H1 (cell line): Measurements from ENCODE around the gene TFB1M. TPM values are rescaled to one million over a fixed set of nuclear protein-coding genes. Genes with fewer than 3 reads are reported as not detected.
A peak's percentile ranks its signal among the peaks of the same experiment; 100 is the strongest.

ENCODE experiments used
- CTCF ChIA-PET: fragments of 300-600 bp; sonication (Branson Sonifier 250); formaldehyde crosslinking; loops from one replicate; lab custom pipeline; 2021; ENCODE audit not compliant: partially characterized antibody; lab: Charles Lee
- POLR2A ChIA-PET: fragments of 300-600 bp; sonication (Branson Sonifier 250); formaldehyde crosslinking; loops from one replicate; lab custom pipeline; 2021; ENCODE audit warnings: inconsistent platforms; ENCODE audit not compliant: partially characterized antibody; lab: Charles Lee
- DNase-seq, 2 experiments: peaks; one replicate each; pipeline versions ENCODE4 v3.0.0 to v3.0.0-alpha.2; 2010 to 2022; ENCODE audit warnings: low spot score in 2 of 2, low read depth in 1 of 2, mixed read lengths in 1 of 2
- FAIRE-seq: peaks from 2 replicates; lab custom pipeline; 2011; peaks lifted over from hg19 to GRCh38; lab: Jason Lieb, UNC
- H2AFZ ChIP-seq: 2 replicates; pipeline ENCODE4 v1.8.1; 2012; ENCODE audit warnings: low read length, inconsistent platforms
- H2AK5ac ChIP-seq: 2 replicates; pipeline ENCODE4 v1.6.1; 2013; ENCODE audit warnings: low read depth, low read length
- H2BK120ac ChIP-seq: replicated peaks from 2 replicates; pipeline ENCODE3; 2013; ENCODE audit warnings: low read depth, low read length, inconsistent platforms
- H2BK12ac ChIP-seq: 2 replicates; pipeline ENCODE4 v1.6.1; 2013; ENCODE audit warnings: low read depth, low read length
- H2BK15ac ChIP-seq: 2 replicates; pipeline ENCODE4 v1.6.1; 2013; ENCODE audit warnings: low read length
- H2BK20ac ChIP-seq: 2 replicates; pipeline ENCODE4 v1.6.1; 2013; ENCODE audit warnings: low read length
- H2BK5ac ChIP-seq: 2 replicates; pipeline ENCODE4 v1.6.1; 2013; ENCODE audit warnings: low read depth, low read length
- H3K14ac ChIP-seq: 2 replicates; pipeline ENCODE4 v1.6.1; 2013; ENCODE audit warnings: inconsistent platforms; ENCODE audit not compliant: insufficient read length
- H3K18ac ChIP-seq: 2 replicates; pipeline ENCODE4 v1.6.1; 2013; ENCODE audit warnings: low read length; ENCODE audit errors: extremely low read depth
- H3K23ac ChIP-seq: 2 replicates; pipeline ENCODE4 v1.6.1; 2013; ENCODE audit warnings: inconsistent platforms; ENCODE audit not compliant: insufficient read length
- H3K23me2 ChIP-seq: 2 replicates; pipeline ENCODE4 v1.6.1; 2013; ENCODE audit warnings: low read depth, low read length
- H3K27ac ChIP-seq: 2 replicates; pipeline ENCODE4 v1.6.1; 2011; ENCODE audit warnings: low read depth, low read length, inconsistent platforms
- H3K27me3 ChIP-seq, 4 experiments: replicated peaks in 1 of 4; 1 replicate in 1 of 4; 2 replicates in 3 of 4; pipeline versions ENCODE4 v1.6.1 to v1.8.1; 2011 to 2013; ENCODE audit warnings: low read length in 3 of 4, mild to moderate bottlenecking in 3 of 4, inconsistent platforms in 2 of 4, mixed read lengths in 2 of 4, moderate library complexity in 1 of 4; ENCODE audit not compliant: control insufficient read depth in 3 of 4, insufficient read depth in 3 of 4; ENCODE audit errors: extremely low read depth in 1 of 4
- H3K36me3 ChIP-seq, 4 experiments: 2 replicates each; pipeline versions ENCODE4 v1.6.1 to v1.8.1; 2011 to 2013; ENCODE audit warnings: mild to moderate bottlenecking in 4 of 4, low read length in 3 of 4, moderate library complexity in 2 of 4, control low read depth in 1 of 4, inconsistent platforms in 1 of 4; ENCODE audit not compliant: insufficient read depth in 4 of 4, control insufficient read depth in 2 of 4
- H3K4ac ChIP-seq: replicated peaks from 2 replicates; pipeline ENCODE3; 2013; ENCODE audit warnings: low read length, low read depth, mixed read lengths, inconsistent platforms; ENCODE audit not compliant: insufficient read length
- H3K4me1 ChIP-seq, 4 experiments: replicated peaks in 1 of 4; 1 replicate in 1 of 4; 2 replicates in 3 of 4; pipeline versions ENCODE4 v1.6.1 to v1.8.1; 2011 to 2013; ENCODE audit warnings: low read length in 3 of 4, inconsistent platforms in 2 of 4, mixed read lengths in 1 of 4; ENCODE audit not compliant: insufficient read depth in 4 of 4, control insufficient read depth in 3 of 4
- H3K4me2 ChIP-seq, 2 experiments: 2 replicates each; pipeline versions ENCODE4 v1.6.1 to v1.8.1; 2011 to 2013; ENCODE audit warnings: low read depth in 2 of 2, low read length in 2 of 2, control low read depth in 1 of 2, inconsistent platforms in 1 of 2, mild to moderate bottlenecking in 1 of 2; ENCODE audit not compliant: insufficient read depth in 1 of 2
- H3K4me3 ChIP-seq, 4 experiments: fragments of 200-600, 300-600 bp in 1 of 4; sonication (generic), shearing (Covaris generic), sonication (Bioruptor Twin) in 1 of 4; 2 replicates each; pipeline versions ENCODE4 v1.5.1 to v1.8.1; 2011 to 2016; ENCODE audit warnings: low read length in 4 of 4, low read depth in 3 of 4, control low read depth in 2 of 4, inconsistent platforms in 2 of 4, mild to moderate bottlenecking in 2 of 4, mixed read lengths in 1 of 4, moderate library complexity in 1 of 4; ENCODE audit not compliant: insufficient read depth in 2 of 4; ENCODE audit errors: extremely low read depth in 1 of 4
- H3K56ac ChIP-seq: replicated peaks from 2 replicates; pipeline ENCODE3; 2013; ENCODE audit warnings: low read depth, mild to moderate bottlenecking, mixed read lengths, low read length, inconsistent platforms; ENCODE audit not compliant: insufficient read length
- H3K79me1 ChIP-seq: 2 replicates; pipeline ENCODE4 v1.6.1; 2013; ENCODE audit warnings: low read depth, low read length, control low read depth
- H3K79me2 ChIP-seq, 2 experiments: 2 replicates each; pipeline versions ENCODE4 v1.6.1 to v1.8.1; 2012 to 2013; ENCODE audit warnings: low read length in 2 of 2, mild to moderate bottlenecking in 2 of 2, inconsistent platforms in 1 of 2; ENCODE audit not compliant: insufficient read depth in 2 of 2, control insufficient read depth in 1 of 2
- H3K9ac ChIP-seq, 4 experiments: replicated peaks in 1 of 4; 1 replicate in 1 of 4; 2 replicates in 3 of 4; pipeline versions ENCODE4 v1.6.1 to v1.8.1; 2011 to 2013; ENCODE audit warnings: low read depth in 3 of 4, low read length in 3 of 4, control low read depth in 2 of 4, mild to moderate bottlenecking in 2 of 4, moderate library complexity in 2 of 4, inconsistent platforms in 1 of 4; ENCODE audit errors: extremely low read depth in 1 of 4
- H3K9me3 ChIP-seq, 2 experiments: 2 replicates each; pipeline versions ENCODE4 v1.6.1 to v1.8.1; 2012 to 2013; ENCODE audit warnings: mild to moderate bottlenecking in 2 of 2, moderate library complexity in 2 of 2, control low read depth in 1 of 2, inconsistent platforms in 1 of 2, low read depth in 1 of 2, low read length in 1 of 2, mixed read lengths in 1 of 2; ENCODE audit not compliant: insufficient read depth in 2 of 2
- H4K20me1 ChIP-seq, 2 experiments: replicated peaks in 1 of 2; 2 replicates each; pipeline versions ENCODE3 to v1.8.1; 2011 to 2013; ENCODE audit warnings: inconsistent platforms in 2 of 2, low read length in 2 of 2, mild to moderate bottlenecking in 1 of 2; ENCODE audit not compliant: insufficient read depth in 2 of 2, control insufficient read depth in 1 of 2
- H4K5ac ChIP-seq: 2 replicates; pipeline ENCODE4 v1.6.1; 2013; ENCODE audit warnings: low read length, low read depth, mixed read lengths, inconsistent platforms; ENCODE audit not compliant: insufficient read length
- H4K8ac ChIP-seq: 2 replicates; pipeline ENCODE4 v1.8.0; 2013; ENCODE audit warnings: mild to moderate bottlenecking, moderate library complexity, low read length, inconsistent platforms; ENCODE audit not compliant: insufficient read depth; ENCODE audit errors: extremely low read depth
- H4K91ac ChIP-seq: replicated peaks from 2 replicates; pipeline ENCODE3; 2013; ENCODE audit warnings: low read length, mixed read lengths, inconsistent platforms; ENCODE audit not compliant: insufficient read length
- ASH2L ChIP-seq: fragments of 200-600, 300-600 bp; sonication (generic); IDR thresholded peaks from one replicate; pipeline ENCODE4 v1.7.1; 2017; ENCODE audit warnings: low read length
- JUN ChIP-seq: IDR thresholded peaks from 2 replicates; pipeline ENCODE4 v1.6.1; 2011; ENCODE audit warnings: low read depth, mild to moderate bottlenecking, improper control_type of control experiment, low read length
- RAD21 ChIP-seq, 2 experiments: IDR thresholded peaks in 1 of 2; conservative IDR thresholded peaks in 1 of 2; 2 replicates each; pipeline ENCODE4 v1.6.1; 2011; ENCODE audit warnings: low read depth in 2 of 2, low read length in 2 of 2, improper control_type of control experiment in 1 of 2, inconsistent platforms in 1 of 2, mild to moderate bottlenecking in 1 of 2, moderate library complexity in 1 of 2
- SP4 ChIP-seq: IDR thresholded peaks from 2 replicates; pipeline ENCODE4 v1.6.1; 2012; ENCODE audit warnings: low read length, inconsistent platforms
- SRF ChIP-seq: IDR thresholded peaks from 2 replicates; pipeline ENCODE4 v1.6.1; 2011; ENCODE audit warnings: mild to moderate bottlenecking, low read depth, low read length, moderate library complexity
- USF2 ChIP-seq: IDR thresholded peaks from 2 replicates; pipeline ENCODE4 v1.6.1; 2011; ENCODE audit warnings: low read length, improper control_type of control experiment
- WGBS, 2 experiments: shearing (Covaris generic) in 1 of 2; methylation state at CpG; one replicate each; pipeline versions ENCODE4 v1.1.6 to v1.1.7; 2013 to 2015; ENCODE audit warnings: low lambda C conversion rate in 2 of 2, mixed read lengths in 2 of 2, inconsistent platforms in 1 of 2, low coverage in 1 of 2, missing lambda C conversion rate in 1 of 2; ENCODE audit not compliant: insufficient replicate concordance in 2 of 2, insufficient coverage in 1 of 2, insufficient read length in 1 of 2; ENCODE audit errors: extremely low coverage in 1 of 2, missing lambda C conversion rate in 1 of 2; 5-methylcytosine and 5-hydroxymethylcytosine counted together
- polyA plus RNA-seq, 7 experiments: library from polyadenylated mRNA; depleted of rRNA in 3 of 7; stranded (reverse) in 5 of 7; unstranded in 2 of 7; fragments of >200 nt in 5 of 7; fragments of 200-250 nt in 2 of 7; gene quantifications; 1 replicate in 5 of 7; 2 replicates in 1 of 7; 4 replicates in 1 of 7; pipeline versions ENCODE4 v1.2.1 to v1.2.3, GENCODE V29; 2011 to 2013; ENCODE audit warnings: missing spikeins in 2 of 7, mixed read lengths in 2 of 7
- total RNA-seq: library from RNA; stranded (reverse); fragmentation: NEBNext Ultra II Directional; extraction: Animal tissue kit (Norgen Biotek cat#: 25700); gene quantifications from 2 replicates; pipeline ENCODE4 v1.2.1, GENCODE V29; 2021
- TF ChIP-seq, protein P1 (sequence below): IDR thresholded peaks from 2 replicates; pipeline ENCODE4 v1.6.1; 2012; ENCODE audit warnings: low read length, inconsistent platforms

The TFB1M gene
- total and polyA plus RNA-seq, 2 of the 8 experiments (the other 6 are each of a cell fraction or from before 2014, with no cell fraction given): 28.2 to 49.4 TPM

DNA sequence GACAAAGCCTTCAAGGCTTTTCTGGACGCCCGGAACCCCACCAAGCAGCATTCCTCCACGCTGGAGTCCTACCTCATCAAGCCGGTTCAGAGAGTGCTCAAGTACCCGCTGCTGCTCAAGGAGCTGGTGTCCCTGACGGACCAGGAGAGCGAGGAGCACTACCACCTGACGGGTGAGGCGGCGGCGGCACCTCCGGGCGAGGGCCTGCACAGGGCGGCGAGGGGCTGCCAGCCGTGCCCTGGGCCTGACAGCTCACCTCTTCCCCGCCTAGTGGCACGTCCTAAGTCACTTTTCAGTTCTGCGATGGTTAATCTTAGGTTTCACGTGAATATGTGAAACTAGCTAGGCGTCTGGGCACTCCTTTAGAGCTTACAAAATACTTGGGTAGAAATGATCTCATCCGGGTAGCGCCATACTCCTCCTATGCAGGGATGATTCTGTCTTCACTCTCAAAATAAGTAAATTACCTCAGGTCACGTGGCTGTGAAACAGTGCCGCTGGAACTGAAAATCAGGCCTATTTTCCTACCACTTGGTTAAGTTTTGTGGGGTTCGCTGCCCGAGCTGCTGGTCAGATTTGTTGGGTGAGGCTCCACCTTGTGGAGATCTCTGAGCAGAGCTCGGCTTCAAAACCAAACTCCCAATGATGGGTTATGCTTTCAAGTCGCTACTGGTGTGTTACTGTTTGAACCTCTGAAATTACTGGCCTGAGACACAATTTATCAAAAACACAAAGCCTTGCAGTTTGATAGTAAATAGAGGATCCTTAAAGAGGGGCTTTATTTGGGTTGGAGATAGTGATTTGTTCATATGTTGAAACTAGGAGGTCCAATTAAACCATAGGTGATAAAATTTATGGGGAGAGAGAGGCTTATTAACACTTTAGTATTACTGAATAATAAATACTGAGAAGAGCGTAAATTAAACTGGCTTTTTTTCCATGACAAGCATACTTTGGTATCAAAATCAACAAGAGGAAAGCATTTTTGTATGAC, 66.0 kb downstream of the TFB1M start:
- Histone ChIP-seq H4K20me1 (no peaks in the 10 kb centered on the region), H3K27ac (no peak overlapping the region), H3K9ac (no peak overlapping the region), H3K23ac (no peak overlapping the region), H2BK20ac (no peak overlapping the region), H3K18ac (no peak overlapping the region), H4K5ac (no peak overlapping the region), H4K8ac (no peak overlapping the region), H3K56ac (no peak overlapping the region), H4K91ac (no peak overlapping the region), H3K4me1 (0 out of 7 replicates have a peak, but pooled peaks cover 0 to 3% (median 0%) of the 10 kb centered on the region in 4 experiments), H3K23me2 (no peaks in the 10 kb centered on the region), H3K79me2 (no peaks in the 10 kb centered on the region), H3K14ac (no peak overlapping the region), H2BK15ac (no peak overlapping the region), H2AK5ac (no peak overlapping the region), H2AFZ (no peak overlapping the region), H3K4ac (no peak overlapping the region), H2BK5ac (no peak overlapping the region), H2BK120ac (no peak overlapping the region), H3K4me3 (no peak overlapping the region), H3K36me3 (peaks cover 4 to 61% (median 20%) of the 10 kb centered on the region in 4 experiments; a peak in 6 of 8 replicates), H2BK12ac (no peak overlapping the region), H3K9me3 (no peaks in the 10 kb centered on the region), H3K27me3 (no peaks in the 10 kb centered on the region), H3K4me2 (no peak overlapping the region), H3K79me1 (no peaks in the 10 kb centered on the region)
- ChIA-PET POLR2A (interaction anchor here (0.9 to 2.4 kb wide), 5 partner anchors 13 to 135 kb away, joined by 3 to 8 read pairs (median 3); no protein-coding TSS in a partner anchor), CTCF (interaction anchor here (0.5 to 8.9 kb wide), 44 partner anchors 9 to 573 kb away, joined by 3 to 98 read pairs (median 4); no protein-coding TSS in a partner anchor)
- WGBS, 2 experiments: 87% methylated on average over 30 of the region's 30 CpGs; no CpG with 5 or more reads in 1 of the 2 experiments
- FAIRE-seq: peak; percentile 71
- peak in 1 of 2 experiments; percentile 67 for DNase-seq
- TF ChIP-seq JUN (no peak), ASH2L (peak; percentile 30), SP4 (no peak), USF2 (no peak), SRF (no peak), RAD21 (IDR thresholded peaks at IDR 0.05 in 1 of 2, conservative IDR thresholded peaks at IDR 0.05 in 1 of 2; ENCODE audit: low read depth in 2 of 2, low read length in 2 of 2) (peak; percentile 86 to 90)
- TF ChIP-seq, protein P1, sequence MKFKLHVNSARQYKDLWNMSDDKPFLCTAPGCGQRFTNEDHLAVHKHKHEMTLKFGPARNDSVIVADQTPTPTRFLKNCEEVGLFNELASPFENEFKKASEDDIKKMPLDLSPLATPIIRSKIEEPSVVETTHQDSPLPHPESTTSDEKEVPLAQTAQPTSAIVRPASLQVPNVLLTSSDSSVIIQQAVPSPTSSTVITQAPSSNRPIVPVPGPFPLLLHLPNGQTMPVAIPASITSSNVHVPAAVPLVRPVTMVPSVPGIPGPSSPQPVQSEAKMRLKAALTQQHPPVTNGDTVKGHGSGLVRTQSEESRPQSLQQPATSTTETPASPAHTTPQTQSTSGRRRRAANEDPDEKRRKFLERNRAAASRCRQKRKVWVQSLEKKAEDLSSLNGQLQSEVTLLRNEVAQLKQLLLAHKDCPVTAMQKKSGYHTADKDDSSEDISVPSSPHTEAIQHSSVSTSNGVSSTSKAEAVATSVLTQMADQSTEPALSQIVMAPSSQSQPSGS: no peak
